DOHH2 (cell line): Measurements from ENCODE around the gene KCNMA1.

Source experiments
- CTCF ChIP-seq: fragments of 200-600 bp; sonication (generic); IDR thresholded peaks from one replicate; pipeline ENCODE4 v1.5.1; 2014; ENCODE audit warnings: antibody characterized with exemption, mild to moderate bottlenecking, low read depth, low read length; ENCODE audit not compliant: poor library complexity, severe bottlenecking
- EZH2phosphoT487 ChIP-seq: fragments of 200-600 bp; sonication (generic); IDR thresholded peaks from 2 replicates; pipeline ENCODE4 v1.6.1; 2017; ENCODE audit warnings: borderline replicate concordance, mild to moderate bottlenecking, antibody characterized with exemption, low read length, moderate library complexity, mixed read lengths

- TF ChIP-seq CTCF (no peak), EZH2phosphoT487 (no peak)
Observed at GRCh38 chr10:77504196-77504872, 133.3 kb downstream of the KCNMA1 start.
